H1 (cell line): ENCODE data around the gene TCEA3. TPM values are rescaled to one million over a fixed set of nuclear protein-coding genes. Genes with fewer than 3 reads are reported as not detected.

ENCODE experiments used
- EZH2 ChIP-seq: fragments of 200-600 bp; sonication (generic); IDR thresholded peaks from 2 replicates; pipeline ENCODE4 v1.7.1; 2012; ENCODE audit warnings: low read depth, mild to moderate bottlenecking, moderate library complexity, low read length, inconsistent platforms; ENCODE audit not compliant: severe bottlenecking
- polyA plus RNA-seq, 7 experiments: library from polyadenylated mRNA; depleted of rRNA in 3 of 7; stranded (reverse) in 5 of 7; unstranded in 2 of 7; fragments of >200 nt in 5 of 7; fragments of 200-250 nt in 2 of 7; gene quantifications; 1 replicate in 5 of 7; 2 replicates in 1 of 7; 4 replicates in 1 of 7; pipeline versions ENCODE4 v1.2.1 to v1.2.3, GENCODE V29; 2011 to 2013; ENCODE audit warnings: missing spikeins in 2 of 7, mixed read lengths in 2 of 7
- total RNA-seq: library from RNA; stranded (reverse); fragmentation: NEBNext Ultra II Directional; extraction: Animal tissue kit (Norgen Biotek cat#: 25700); gene quantifications from 2 replicates; pipeline ENCODE4 v1.2.1, GENCODE V29; 2021

TCEA3 gene
- total and polyA plus RNA-seq, 2 of the 8 experiments (the other 6 are each of a cell fraction or from before 2014, with no cell fraction given) = 0.08 TPM; not detected in 1

DNA sequence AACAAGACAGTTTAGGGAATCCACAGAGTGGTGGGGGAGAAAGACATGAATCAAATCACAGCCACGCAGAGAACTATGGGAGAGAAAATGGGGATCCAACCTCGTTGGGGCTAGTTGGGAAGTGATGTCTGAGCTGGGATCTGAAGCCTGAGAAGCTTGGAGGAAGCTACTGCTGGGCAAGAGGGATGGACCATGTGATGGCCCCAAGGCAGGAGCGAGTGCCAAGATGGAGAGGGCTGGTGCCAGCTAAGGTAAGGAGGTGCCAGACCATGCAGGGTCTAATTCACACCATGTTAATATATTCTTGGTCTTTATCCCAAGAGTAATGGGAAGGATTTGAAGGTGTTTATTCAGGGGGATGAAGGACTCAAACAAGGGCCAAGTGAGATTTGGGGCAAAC is 18.2 kb upstream of the TCEA3 start (continued):
- no peak for TF ChIP-seq EZH2
